COLO668 (cell line): Measurements from ENCODE around the gene SGTA.
"Not testable (repeated sequence)": the region's sequence is repeated elsewhere in the genome, so short reads cannot be mapped to it uniquely, and the experiment has no call there.

Experiments used
- DNase-seq: peaks from one replicate; lab custom pipeline; 2025; ENCODE audit not compliant: unreplicated experiment; lab: John Stamatoyannopoulos, UW

The SGTA gene

GRCh38 chr19:2795827-2796658 lies 13.0 kb upstream of the SGTA start:
- DNase-seq, result no peak

GRCh38 chr19:2793577-2793976 lies 10.5 kb upstream of the SGTA start:
- no peak for DNase-seq

- no peak for DNase-seq
Measured at GRCh38 chr19:2793126-2793525, 10.1 kb upstream of the SGTA start.

GRCh38 chr19:2792666-2793065 lies 9.6 kb upstream of the SGTA start:
- not testable (repeated sequence) for DNase-seq

- no peak for DNase-seq
Measured at GRCh38 chr19:2791876-2792275, 8.8 kb upstream of the SGTA start.

GRCh38 chr19:2791440-2791839 lies 8.4 kb upstream of the SGTA start:
- no peak for DNase-seq

- no peak for DNase-seq
Measured at GRCh38 chr19:2790557-2791271, 7.6 kb upstream of the SGTA start.

GRCh38 chr19:2790194-2790556 lies 7.1 kb upstream of the SGTA start:
- DNase-seq, result no peak

- DNase-seq, result no peak
Measured at GRCh38 chr19:2788237-2788636, 5.2 kb upstream of the SGTA start.

- no peak for DNase-seq
Measured at GRCh38 chr19:2787115-2787514, 4.0 kb upstream of the SGTA start.

- peak; percentile 99 for DNase-seq
Measured at GRCh38 chr19:2785244-2785997, 2.3 kb upstream of the SGTA start, which contains the start of gene THOP1. Gene THOP1 (plus strand): TSS chr19:2785503. CDS start chr19:2785663, 160 bp downstream.

GRCh38 chr19:2783781-2784145 lies 690 bp upstream of the SGTA start:
- DNase-seq, result no peak

GRCh38 chr19:2782329-2782935 lies 641 bp downstream of the SGTA start:
- peak; percentile 18 for DNase-seq

GRCh38 chr19:2780284-2780683 lies 2.8 kb downstream of the SGTA start:
- DNase-seq, result no peak

GRCh38 chr19:2779121-2779740 lies 3.8 kb downstream of the SGTA start:
- DNase-seq, result no peak

- no peak for DNase-seq
Measured at GRCh38 chr19:2777952-2778683, 5.0 kb downstream of the SGTA start.

GRCh38 chr19:2775556-2776430 lies 7.3 kb downstream of the SGTA start:
- no peak for DNase-seq

GRCh38 chr19:2774953-2775555 lies 8.0 kb downstream of the SGTA start:
- DNase-seq, result no peak
